NCI-H524 treated with DMSO at 0.1 percent for 48 hours (cell line): ENCODE results near the gene GUCY2D.
"Not testable (repeated sequence)": the region's sequence is repeated elsewhere in the genome, so short reads cannot be mapped to it uniquely, and the experiment has no call there.

Source experiments
- DNase-seq: peaks from one replicate; lab custom pipeline; 2025; lab: John Stamatoyannopoulos, UW

Gene GUCY2D

GRCh38 chr17:8044819-8045810, 42.7 kb downstream of the GUCY2D start:
- DNase-seq = no peak

DNA sequence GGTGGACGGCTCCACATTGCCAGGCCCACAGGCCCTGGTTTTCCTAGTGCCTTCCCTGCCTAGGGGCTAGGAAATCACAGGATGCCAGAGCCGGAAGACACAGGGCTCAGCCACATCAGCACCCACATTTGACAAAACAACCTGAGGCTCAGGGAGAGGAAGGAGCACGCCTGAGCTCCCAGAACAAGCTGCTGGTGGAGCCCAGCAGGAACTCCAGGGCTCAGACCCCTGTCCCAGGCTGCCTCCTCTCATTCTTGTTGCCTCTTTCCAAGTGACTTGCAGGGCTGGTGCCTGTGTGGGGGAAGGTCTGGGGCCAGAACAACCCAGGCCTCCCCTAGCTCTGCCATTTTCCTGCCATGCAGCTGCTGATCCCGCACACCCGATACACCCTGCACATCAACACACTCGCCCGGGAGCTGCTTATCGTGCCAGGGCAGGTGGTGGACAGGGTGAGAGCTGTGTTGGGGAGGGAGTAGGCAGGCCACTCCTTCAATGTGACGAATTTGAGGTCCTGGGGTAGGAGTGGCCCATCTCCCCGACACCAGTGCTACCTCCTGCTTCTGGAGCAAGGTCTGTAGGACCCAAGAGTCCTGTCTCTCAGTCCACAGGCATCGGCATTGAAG, 44.0 kb downstream of the GUCY2D start:
- DNase-seq = no peak

DNA sequence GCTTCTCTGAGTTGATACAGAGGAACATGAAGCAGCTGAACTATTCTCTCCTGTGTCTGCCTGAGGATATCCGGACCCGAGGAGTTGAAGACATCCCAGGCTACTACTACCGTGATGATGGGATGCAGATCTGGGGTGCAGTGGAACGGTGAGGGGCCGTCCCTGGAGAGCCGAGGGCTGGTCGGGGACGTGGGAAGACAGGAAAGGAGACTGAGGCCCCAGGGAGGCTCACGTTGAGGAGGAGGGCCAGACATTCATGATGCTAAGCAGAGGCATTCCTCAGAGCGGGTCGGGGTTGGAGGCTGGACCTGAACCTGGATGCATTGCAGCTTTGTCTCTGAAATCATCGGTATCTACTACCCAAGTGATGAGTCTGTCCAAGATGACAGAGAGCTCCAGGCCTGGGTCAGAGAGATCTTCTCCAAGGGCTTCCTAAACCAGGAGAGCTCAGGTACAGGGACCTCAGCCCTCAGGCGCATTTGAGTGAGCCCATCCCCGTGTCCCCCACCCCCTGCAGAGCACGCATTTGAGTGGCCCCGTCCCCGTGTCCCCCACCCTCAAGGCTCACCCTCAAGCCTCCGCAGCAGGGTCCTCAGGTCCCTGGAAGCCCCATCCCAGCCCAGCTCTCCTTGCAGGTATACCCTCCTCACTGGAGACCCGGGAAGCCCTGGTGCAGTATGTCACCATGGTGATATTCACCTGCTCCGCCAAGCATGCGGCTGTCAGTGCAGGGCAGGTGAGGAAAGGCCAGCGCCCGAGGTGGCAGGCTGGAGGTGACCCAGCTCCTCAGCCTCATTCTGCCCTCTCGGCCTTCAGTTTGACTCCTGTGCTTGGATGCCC, 44.7 kb downstream of the GUCY2D start:
- no peak for DNase-seq

- no peak for DNase-seq
Observed at GRCh38 chr17:8047769-8048110, 45.3 kb downstream of the GUCY2D start.

- no peak for DNase-seq
Observed at GRCh38 chr17:8048236-8048635, 45.8 kb downstream of the GUCY2D start.

- DNase-seq = no peak
Observed at GRCh38 chr17:8048736-8049135, 46.3 kb downstream of the GUCY2D start.

DNA sequence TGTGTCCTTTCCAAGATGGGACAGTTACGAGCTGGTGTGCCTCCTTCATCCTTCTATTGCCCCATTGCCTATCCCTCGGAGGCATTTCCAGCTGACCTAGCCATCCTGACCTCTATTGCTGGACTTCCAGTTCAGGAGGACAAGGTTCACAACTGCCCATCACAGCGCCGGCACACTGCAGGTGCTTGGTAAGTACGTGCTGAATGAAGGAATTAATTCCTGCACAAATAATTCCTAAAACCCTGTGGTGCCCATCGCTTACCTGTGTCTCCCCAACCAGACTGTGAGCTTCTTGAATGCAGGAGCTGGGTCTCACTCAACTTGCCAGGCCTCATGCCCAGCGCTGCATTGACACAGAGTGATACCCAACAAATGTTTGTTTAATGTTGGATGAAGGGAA, 49.4 kb downstream of the GUCY2D start:
- no peak for DNase-seq

- DNase-seq = no peak
Observed at GRCh38 chr17:8052256-8053252, 50.1 kb downstream of the GUCY2D start.

- no peak for DNase-seq
Observed at GRCh38 chr17:8053600-8053999, 51.2 kb downstream of the GUCY2D start.

- DNase-seq = no peak
Observed at GRCh38 chr17:8055851-8056231, 53.4 kb downstream of the GUCY2D start.

- no peak for DNase-seq
Observed at GRCh38 chr17:8056232-8056975, 54.0 kb downstream of the GUCY2D start.

DNA sequence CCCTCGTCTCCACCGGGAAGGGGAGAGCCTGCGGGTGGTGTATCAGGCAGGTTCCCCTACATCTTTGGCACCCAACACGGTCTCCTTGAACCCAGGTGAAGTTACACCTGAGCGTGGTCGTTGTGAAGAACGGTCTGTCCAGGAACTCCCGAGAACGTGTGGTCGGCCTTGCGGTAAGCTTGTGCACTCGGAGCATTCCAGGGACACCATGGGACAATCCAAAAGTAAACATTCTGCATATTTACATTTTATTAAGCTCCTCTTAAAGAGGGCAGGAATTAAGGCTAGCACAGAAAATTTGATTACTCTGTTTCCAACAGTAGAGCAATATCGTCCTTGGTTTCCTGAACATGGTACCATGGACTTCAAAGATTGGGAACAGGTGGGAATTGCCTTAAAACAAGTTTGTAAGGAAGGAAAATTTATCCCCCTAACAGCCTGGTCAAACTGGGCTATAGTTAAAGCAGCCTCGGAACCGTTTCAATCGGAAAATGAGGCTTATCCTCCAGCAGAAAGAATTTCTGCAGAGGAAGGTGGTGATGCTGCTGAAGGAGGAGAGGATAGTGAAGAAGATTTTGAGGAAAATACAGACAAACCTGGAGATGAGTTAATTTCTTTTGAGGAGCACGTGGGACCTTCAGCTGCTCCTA, 54.7 kb downstream of the GUCY2D start:
- DNase-seq = no peak

DNA sequence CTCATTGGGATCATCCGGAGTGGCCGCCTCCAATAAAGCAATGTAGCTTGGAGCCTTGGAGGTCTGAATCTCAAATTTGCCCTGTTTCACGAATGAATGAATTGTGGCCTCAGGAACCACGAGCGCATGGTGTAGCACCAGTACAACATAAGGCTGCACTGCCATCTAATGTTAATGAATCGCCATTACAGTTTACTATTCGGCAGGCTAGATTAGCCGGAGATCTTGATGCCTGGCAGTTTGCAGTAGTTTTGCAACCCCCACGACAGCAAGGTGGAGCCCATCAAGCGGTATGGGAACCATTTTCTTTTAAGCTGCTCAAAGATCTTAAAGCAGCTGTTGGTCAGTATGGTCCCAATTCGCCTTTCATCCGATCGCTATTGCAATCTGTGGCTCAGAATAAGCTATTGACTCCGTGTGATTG, 55.3 kb downstream of the GUCY2D start:
- peak; percentile 62 for DNase-seq

DNA sequence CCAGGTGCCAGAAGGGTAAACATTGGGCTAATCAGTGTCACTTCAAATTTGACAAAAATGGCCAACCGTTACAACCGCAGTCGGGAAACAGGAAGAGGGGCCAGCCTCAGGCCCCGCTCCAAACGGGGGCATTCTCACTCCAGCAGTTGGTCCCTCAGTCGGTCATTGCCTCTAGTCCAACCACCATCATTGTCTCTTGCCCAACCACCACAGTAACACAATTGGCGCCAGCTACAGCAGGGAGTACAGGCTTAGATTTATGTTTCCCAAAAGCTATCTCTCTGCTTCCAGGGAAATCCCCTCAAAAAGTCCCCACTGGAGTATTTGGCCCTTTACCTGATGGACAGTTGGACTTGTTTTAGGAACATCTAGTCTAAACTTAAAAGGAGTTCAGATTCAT, 56.7 kb downstream of the GUCY2D start:
- no peak for DNase-seq

DNA sequence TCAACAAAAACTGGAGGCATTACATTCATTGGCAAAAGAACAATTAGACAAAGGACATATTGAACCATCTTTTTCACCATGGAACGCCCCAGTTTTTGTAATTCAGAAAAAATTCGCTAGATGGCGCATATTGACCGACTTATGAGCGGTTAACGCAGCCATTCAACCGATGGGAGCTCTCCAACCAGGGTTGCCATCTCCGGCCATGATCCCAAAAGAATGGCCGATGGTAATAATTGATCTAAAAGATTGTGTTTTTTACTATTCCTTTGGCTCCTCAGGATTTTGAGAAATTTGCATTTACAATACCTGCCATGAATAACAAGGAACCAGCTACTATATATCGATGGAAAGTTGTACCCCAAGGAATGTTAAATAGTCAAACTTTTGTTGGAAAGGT, 57.9 kb downstream of the GUCY2D start:
- DNase-seq = no peak

- not testable (repeated sequence) for DNase-seq
Observed at GRCh38 chr17:8061851-8062250, 59.4 kb downstream of the GUCY2D start.

GRCh38 chr17:8062435-8062806, 60.0 kb downstream of the GUCY2D start:
- DNase-seq = no peak

DNA sequence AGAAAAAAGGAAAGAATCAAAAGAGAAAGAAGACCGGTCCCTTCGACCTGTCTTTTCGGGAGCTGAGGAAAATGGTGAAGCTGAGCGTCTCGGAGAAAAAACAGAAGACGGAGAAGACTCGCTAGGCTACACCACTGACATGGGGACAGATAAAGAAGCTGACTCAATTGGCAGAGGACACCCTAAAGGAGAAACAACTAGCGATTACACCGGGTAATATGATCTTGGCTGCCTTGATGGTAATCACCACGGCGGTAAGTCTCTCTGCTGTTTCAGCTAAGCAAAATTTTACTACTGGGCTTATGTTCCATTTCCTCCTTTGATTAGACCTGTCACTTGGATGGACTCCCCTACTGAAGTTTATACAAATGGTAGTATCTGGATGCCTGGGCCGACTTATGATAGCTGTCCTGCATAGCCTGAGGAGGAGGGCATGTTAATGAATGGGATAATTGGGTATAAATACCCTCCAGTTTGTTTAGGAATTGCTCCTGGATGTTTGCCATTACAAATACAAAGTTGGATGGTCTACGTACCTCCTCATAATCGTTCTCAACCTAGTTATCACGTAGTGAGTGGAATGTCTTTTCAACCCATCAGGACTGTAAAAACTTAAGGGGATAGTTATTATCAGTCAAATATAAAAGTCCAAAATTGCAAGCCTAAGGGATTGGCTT, 60.5 kb downstream of the GUCY2D start:
- no peak for DNase-seq

- DNase-seq = no peak
Observed at GRCh38 chr17:8063761-8064534, 61.5 kb downstream of the GUCY2D start.
